IPS DF 19.7 (cell line): ENCODE data around the gene PTPRJ.

Experiments
- DNase-seq: peaks from one replicate; pipeline ENCODE4 v3.0.0-alpha.2; 2013; ENCODE audit warnings: low read depth, low spot score

PTPRJ gene

GRCh38 chr11:48093323-48093722 is 113.0 kb downstream of the PTPRJ start:
- DNase-seq = no peak

- DNase-seq = no peak
Measured at GRCh38 chr11:48093795-48094642, 113.7 kb downstream of the PTPRJ start.

GRCh38 chr11:48094643-48095339 is 114.4 kb downstream of the PTPRJ start:
- no peak for DNase-seq

GRCh38 chr11:48095779-48096470 is 115.6 kb downstream of the PTPRJ start:
- no peak for DNase-seq

GRCh38 chr11:48096588-48097525 is 116.5 kb downstream of the PTPRJ start:
- peak; percentile 45 for DNase-seq

- no peak for DNase-seq
Measured at GRCh38 chr11:48098024-48098423, 117.7 kb downstream of the PTPRJ start.

GRCh38 chr11:48099916-48100446 is 119.6 kb downstream of the PTPRJ start:
- DNase-seq = no peak

- DNase-seq = no peak
Measured at GRCh38 chr11:48101044-48101733, 120.8 kb downstream of the PTPRJ start.

- DNase-seq = no peak
Measured at GRCh38 chr11:48101958-48102357, 121.6 kb downstream of the PTPRJ start.

GRCh38 chr11:48103621-48104567 is 123.5 kb downstream of the PTPRJ start:
- no peak for DNase-seq

- DNase-seq = no peak
Measured at GRCh38 chr11:48104568-48104924, 124.2 kb downstream of the PTPRJ start.

GRCh38 chr11:48105096-48105990 is 125.0 kb downstream of the PTPRJ start:
- no peak for DNase-seq

GRCh38 chr11:48106166-48106565 is 125.8 kb downstream of the PTPRJ start:
- no peak for DNase-seq

- no peak for DNase-seq
Measured at GRCh38 chr11:48107188-48107704, 126.9 kb downstream of the PTPRJ start.

- DNase-seq = no peak
Measured at GRCh38 chr11:48108231-48109045, 128.1 kb downstream of the PTPRJ start.

GRCh38 chr11:48109046-48109666 is 128.8 kb downstream of the PTPRJ start:
- no peak for DNase-seq

- DNase-seq = no peak
Measured at GRCh38 chr11:48110509-48110766, 130.1 kb downstream of the PTPRJ start.
